Smooth muscle cell (in vitro differentiated cells): Measurements from ENCODE around the gene GPC6. TPM values are rescaled to one million over a fixed set of nuclear protein-coding genes. Genes with fewer than 3 reads are reported as not detected.

Experiments
- DNase-seq: peaks from one replicate; lab custom pipeline; 2025; ENCODE audit not compliant: unreplicated experiment; lab: John Stamatoyannopoulos, UW
- H2AFZ ChIP-seq: fragments of 200-600 bp; sonication (generic); 2 replicates; pipeline ENCODE4 v1.6.0; 2016; ENCODE audit warnings: antibody characterized with exemption, low read depth, mild to moderate bottlenecking
- H3F3A ChIP-seq: fragments of 200-600 bp; sonication (generic); 2 replicates; pipeline ENCODE4 v1.6.0; 2017; ENCODE audit warnings: antibody characterized with exemption, low read depth
- H3K27ac ChIP-seq: fragments of 200-600 bp; sonication (generic); 2 replicates; pipeline ENCODE4 v1.5.1; 2016; ENCODE audit warnings: low read depth, mild to moderate bottlenecking
- H3K27me3 ChIP-seq: fragments of 200-600 bp; sonication (generic); 2 replicates; pipeline ENCODE4 v1.6.1; 2016; ENCODE audit warnings: low read depth, mild to moderate bottlenecking
- H3K36me3 ChIP-seq: fragments of 200-600 bp; sonication (generic); 2 replicates; pipeline ENCODE4 v1.5.1; 2016; ENCODE audit warnings: low read depth
- H3K4me1 ChIP-seq: fragments of 200-600 bp; sonication (generic); 2 replicates; pipeline ENCODE4 v1.5.1; 2016; ENCODE audit warnings: low read depth
- H3K4me2 ChIP-seq: fragments of 200-600 bp; sonication (generic); 2 replicates; pipeline ENCODE4 v1.6.0; 2016; ENCODE audit warnings: mild to moderate bottlenecking
- H3K4me3 ChIP-seq: fragments of 200-600 bp; sonication (generic); 2 replicates; pipeline ENCODE4 v1.5.1; 2016; ENCODE audit warnings: mild to moderate bottlenecking
- H3K79me2 ChIP-seq: fragments of 200-600 bp; sonication (generic); 2 replicates; pipeline ENCODE4 v1.6.0; 2016; ENCODE audit warnings: low read depth, mild to moderate bottlenecking
- H3K9ac ChIP-seq: fragments of 200-600 bp; sonication (generic); 2 replicates; pipeline ENCODE4 v1.6.0; 2016; ENCODE audit warnings: low read depth
- H3K9me3 ChIP-seq: fragments of 200-600 bp; sonication (generic); replicated peaks from 2 replicates; pipeline ENCODE4 v1.5.1; 2016; ENCODE audit warnings: low read depth
- H4K20me1 ChIP-seq: fragments of 200-600 bp; sonication (generic); 2 replicates; pipeline ENCODE4 v1.6.0; 2016; ENCODE audit warnings: low read depth
- CTCF ChIP-seq: fragments of 200-600 bp; sonication (generic); IDR thresholded peaks from 2 replicates; pipeline ENCODE4 v1.5.1; 2017; ENCODE audit warnings: borderline replicate concordance, mild to moderate bottlenecking, antibody characterized with exemption; ENCODE audit not compliant: insufficient read depth, poor library complexity, severe bottlenecking
- WGBS: methylation state at CpG from one replicate; pipeline ENCODE4 v1.1.7; 2016; ENCODE audit warnings: low lambda C conversion rate; 5-methylcytosine and 5-hydroxymethylcytosine counted together
- polyA plus RNA-seq: library from polyadenylated mRNA; unstranded; fragments of >200 nt; fragmentation: Nextera tagmentation; extraction: Ambion mirVana; gene quantifications from 2 replicates; pipeline ENCODE4 v1.2.1, GENCODE V29; 2016
- total RNA-seq: library from RNA; depleted of rRNA; stranded (reverse); fragments of >200 nt; gene quantifications from 2 replicates; pipeline ENCODE4 v1.2.3, GENCODE V29; 2014

GPC6 gene
- total and polyA plus RNA-seq, 2 experiments from 2014 or later, result 19.7 to 68.5 TPM

- Histone ChIP-seq H3K9ac (no peak overlapping the region), H3K9me3 (no peaks in the 10 kb centered on the region), H2AFZ (no peak overlapping the region), H3K4me1 (peaks cover 33% of the 10 kb centered on the region), H3K36me3 (no peaks in the 10 kb centered on the region), H3K79me2 (no peaks in the 10 kb centered on the region), H3K27me3 (no peaks in the 10 kb centered on the region), H4K20me1 (peaks cover 3% of the 10 kb centered on the region), H3K4me3 (no peak overlapping the region), H3K27ac (peak overlapping the region; percentile 5), H3K4me2 (peak overlapping the region; percentile 58), H3F3A (no peaks in the 10 kb centered on the region)
- no peak for DNase-seq
- no peak for TF ChIP-seq CTCF
- 56% methylated on average over 2 of the region's 2 CpGs for WGBS
These were observed 801.6 kb downstream of the GPC6 start for GRCh38 chr13:94028234-94028633.

- Histone ChIP-seq H3F3A (no peaks in the 10 kb centered on the region), H3K27ac (peak overlapping the region; percentile 5), H3K27me3 (no peaks in the 10 kb centered on the region), H3K9ac (no peak overlapping the region), H3K4me1 (peaks cover 33% of the 10 kb centered on the region), H3K9me3 (no peaks in the 10 kb centered on the region), H4K20me1 (peaks cover 3% of the 10 kb centered on the region), H3K79me2 (no peaks in the 10 kb centered on the region), H3K4me3 (no peak overlapping the region), H3K4me2 (peak overlapping the region; percentile 58), H2AFZ (no peak overlapping the region), H3K36me3 (no peaks in the 10 kb centered on the region)
- DNase-seq, result no peak
- no peak for TF ChIP-seq CTCF
- 45% methylated on average over 1 of the region's 1 CpG for WGBS
These were observed 802.0 kb downstream of the GPC6 start for GRCh38 chr13:94028650-94029049.

- Histone ChIP-seq H4K20me1 (peaks cover 3% of the 10 kb centered on the region), H3K4me3 (no peak overlapping the region), H3K27ac (no peak overlapping the region), H3K79me2 (no peaks in the 10 kb centered on the region), H3K9ac (no peak overlapping the region), H3F3A (no peaks in the 10 kb centered on the region), H3K9me3 (no peaks in the 10 kb centered on the region), H3K36me3 (no peaks in the 10 kb centered on the region), H3K27me3 (no peaks in the 10 kb centered on the region), H2AFZ (no peak overlapping the region), H3K4me2 (peak overlapping the region; percentile 61), H3K4me1 (peaks cover 33% of the 10 kb centered on the region)
- no peak for DNase-seq
- no peak for TF ChIP-seq CTCF
- WGBS, result 52% methylated on average over 14 of the region's 14 CpGs
These were observed 804.0 kb downstream of the GPC6 start for GRCh38 chr13:94030415-94031119.

- DNase-seq, result no peak
- Histone ChIP-seq H3K36me3 (no peaks in the 10 kb centered on the region), H3K9me3 (no peaks in the 10 kb centered on the region), H3K4me1 (peaks cover 33% of the 10 kb centered on the region), H3K4me2 (peak overlapping the region; percentile 77), H3K9ac (no peak overlapping the region), H3K27me3 (no peaks in the 10 kb centered on the region), H4K20me1 (peaks cover 3% of the 10 kb centered on the region), H3K27ac (peak overlapping the region; percentile 32), H3K79me2 (no peaks in the 10 kb centered on the region), H3F3A (no peaks in the 10 kb centered on the region), H2AFZ (no peak overlapping the region), H3K4me3 (no peak overlapping the region)
- no peak for TF ChIP-seq CTCF
- 30% methylated on average over 3 of the region's 3 CpGs for WGBS
These were observed 805.0 kb downstream of the GPC6 start for GRCh38 chr13:94031609-94032008.
